HepG2 (cell line): ENCODE measurements around the gene WASHC3. TPM values are rescaled to one million over a fixed set of nuclear protein-coding genes. Genes with fewer than 3 reads are reported as not detected.

Experiments
- ATAC-seq: fragments of 200-7000 bp; cut with Tn5 transposase; 3 replicates; pipeline ENCODE4 v1.9.1; 2020; ENCODE audit warnings: mild to moderate bottlenecking, moderate library complexity
- BruUV-seq: library from RNA; stranded (reverse); fragments of 400-500 nt; replicated peaks from 2 replicates; lab custom pipeline; 2021; lab: Mats Ljungman, UMichigan
- CTCF ChIA-PET: fragments of 300-600 bp; formaldehyde crosslinking; extraction: SDS; loops from one replicate; lab custom pipeline; 2021; ENCODE audit warnings: low total read pairs, inconsistent platforms, low intra/inter-chr PET ratio; lab: Yijun Ruan, JAX
- POLR2A ChIA-PET: fragments of 350-600 bp; sonication (Branson Sonifier 250); formaldehyde crosslinking; loops from one replicate; lab custom pipeline; 2020; ENCODE audit warnings: antibody characterized with exemption, inconsistent platforms; lab: Yijun Ruan, JAX
- DNase-seq: peaks from one replicate; pipeline ENCODE4 v3.0.0-alpha.2; 2015; ENCODE audit warnings: low spot score
- FAIRE-seq: peaks from 3 replicates; lab custom pipeline; 2011; peaks lifted over from hg19 to GRCh38; lab: Jason Lieb, UNC
- H2AFZ ChIP-seq: one replicate; pipeline ENCODE4 v1.6.1; 2011; ENCODE audit warnings: low read length, inconsistent platforms
- H3K27ac ChIP-seq: fragments of 300-600 bp; 3 replicates; pipeline ENCODE4 v1.8.0; 2011; ENCODE audit warnings: mixed run types, mild to moderate bottlenecking, mixed read lengths, low read length, inconsistent platforms; ENCODE audit not compliant: insufficient read depth; ENCODE audit errors: extremely low read length
- H3K27me3 ChIP-seq, 2 experiments: fragments of 200-600 bp in 1 of 2; 2 replicates in 1 of 2; 3 replicates in 1 of 2; pipeline versions ENCODE4 v1.6.0 to v1.8.0; 2011; ENCODE audit warnings: low read length in 2 of 2, mild to moderate bottlenecking in 2 of 2, moderate library complexity in 2 of 2, inconsistent platforms in 1 of 2; ENCODE audit not compliant: insufficient read depth in 2 of 2, control insufficient read depth in 1 of 2
- H3K36me3 ChIP-seq, 2 experiments: fragments of 200-600 bp in 1 of 2; replicated peaks in 1 of 2; 2 replicates in 1 of 2; 3 replicates in 1 of 2; pipeline versions ENCODE4 v1.5.1 to v1.8.0; 2011; ENCODE audit warnings: low read length in 2 of 2, inconsistent platforms in 1 of 2; ENCODE audit not compliant: insufficient read depth in 2 of 2, control insufficient read depth in 1 of 2
- H3K4me1 ChIP-seq: 2 replicates; pipeline ENCODE4 v1.5.1; 2012; ENCODE audit warnings: low read length, inconsistent platforms; ENCODE audit not compliant: insufficient read depth
- H3K4me2 ChIP-seq: 2 replicates; pipeline ENCODE4 v1.6.0; 2011; ENCODE audit warnings: low read depth, low read length, inconsistent platforms
- H3K4me3 ChIP-seq, 3 experiments: fragments of 200-600 bp in 1 of 3; sonication (generic), shearing (Covaris generic) in 1 of 3; replicated peaks in 1 of 3; 2 replicates each; pipeline ENCODE4 v1.5.1; 2011 to 2016; ENCODE audit warnings: low read length in 3 of 3, inconsistent platforms in 2 of 3, low read depth in 2 of 3, mild to moderate bottlenecking in 2 of 3, control low read depth in 1 of 3, mixed read lengths in 1 of 3; ENCODE audit not compliant: insufficient read depth in 1 of 3
- H3K79me2 ChIP-seq: one replicate; pipeline ENCODE4 v1.6.1; 2011; ENCODE audit warnings: low read length, inconsistent platforms; ENCODE audit not compliant: insufficient read depth
- H3K9ac ChIP-seq: 2 replicates; pipeline ENCODE4 v1.6.0; 2011; ENCODE audit warnings: mild to moderate bottlenecking, low read depth, low read length, inconsistent platforms; ENCODE audit not compliant: insufficient read depth
- H3K9me3 ChIP-seq: 2 replicates; pipeline ENCODE4 v1.5.1; 2012; ENCODE audit warnings: mild to moderate bottlenecking, low read length
- H4K20me1 ChIP-seq: 2 replicates; pipeline ENCODE4 v1.6.0; 2011; ENCODE audit warnings: inconsistent platforms, mild to moderate bottlenecking, low read length, moderate library complexity; ENCODE audit not compliant: insufficient read depth
- FOXO1 ChIP-seq: sonication (generic); formaldehyde crosslinking; IDR thresholded peaks from 2 replicates; pipeline ENCODE4 v1.4.0; 2020; ENCODE audit warnings: missing genetic modification reagents
- FOXP1 ChIP-seq, 2 experiments: fragments of 450-650 bp in 1 of 2; IDR thresholded peaks; 2 replicates each; pipeline ENCODE4 v1.6.1; 2017 to 2018; ENCODE audit warnings: antibody characterized with exemption in 1 of 2
- MATR3 ChIP-seq: sonication (generic); formaldehyde crosslinking; IDR thresholded peaks from 2 replicates; pipeline ENCODE4 v1.4.0; 2020; ENCODE audit warnings: missing genetic modification reagents
- SMAD1 ChIP-seq: sonication (generic); formaldehyde crosslinking; IDR thresholded peaks from 2 replicates; pipeline ENCODE4 v1.4.0; 2020; ENCODE audit warnings: missing genetic modification reagents, low read depth, mild to moderate bottlenecking, borderline replicate concordance
- TCF7L2 ChIP-seq: IDR thresholded peaks from 2 replicates; pipeline ENCODE4 v1.6.1; 2011; ENCODE audit warnings: mild to moderate bottlenecking, low read depth, low read length, moderate library complexity
- ZNF547 ChIP-seq: sonication (generic); formaldehyde crosslinking; IDR thresholded peaks from 2 replicates; pipeline ENCODE4 v1.5.1; 2020; ENCODE audit warnings: mild to moderate bottlenecking, missing genetic modification reagents
- ZNF709 ChIP-seq: sonication (generic); formaldehyde crosslinking; IDR thresholded peaks from 2 replicates; pipeline ENCODE4 v1.5.0; 2020; ENCODE audit warnings: mild to moderate bottlenecking, missing genetic modification reagents
- ZNF782 ChIP-seq: sonication (generic); formaldehyde crosslinking; IDR thresholded peaks from 2 replicates; pipeline ENCODE4 v1.4.0; 2020; ENCODE audit warnings: missing genetic modification reagents, mild to moderate bottlenecking, borderline replicate concordance
- WGBS: methylation state at CpG from one replicate; pipeline ENCODE4 v1.1.6; 2017; ENCODE audit warnings: low lambda C conversion rate; 5-methylcytosine and 5-hydroxymethylcytosine counted together
- in situ Hi-C: cut with HindIII; loops from 2 replicates; pipeline ENCODE4 v1.10.0; 2017; ENCODE audit warnings: low pct_unique_long_range_greater_than_20kb; ENCODE audit not compliant: extremely low pct_ligation_motif_present
- intact Hi-C: fragments of 100-400 bp; cut with micrococcal nuclease; formaldehyde crosslinking; loops from one replicate; pipeline ENCODE4 v1.10.0; 2022; ENCODE audit not compliant: unreplicated experiment
- polyA plus RNA-seq, 8 experiments: library from polyadenylated mRNA; depleted of rRNA in 3 of 8; stranded (reverse) in 7 of 8; unstranded in 1 of 8; fragments of >200 nt; fragmentation: Illumina TruSeq in 4 of 8; extraction: Trizol in 4 of 8; gene quantifications; 2 replicates each; pipeline versions ENCODE4 v1.2.1 to v1.2.3, GENCODE V29; 2011 to 2016; ENCODE audit warnings: low read depth in 4 of 8, missing spikeins in 1 of 8, mixed read lengths in 1 of 8; ENCODE audit not compliant: insufficient read depth in 1 of 8
- total RNA-seq, 5 experiments: library from RNA; depleted of rRNA; stranded (reverse); fragments of >200 nt; fragmentation: Illumina TruSeq; extraction: Trizol; gene quantifications; 2 replicates each; pipeline ENCODE4 v1.2.3, GENCODE V29; 2016; ENCODE audit warnings: low read depth in 1 of 5
- TF ChIP-seq, protein P1 (sequence below): sonication (generic); formaldehyde crosslinking; IDR thresholded peaks from 2 replicates; pipeline ENCODE4 v1.4.0; 2020; ENCODE audit warnings: missing genetic modification reagents, borderline replicate concordance
- TF ChIP-seq, protein P2 (sequence below): sonication (generic); formaldehyde crosslinking; IDR thresholded peaks from 2 replicates; pipeline ENCODE4 v1.4.0; 2020; ENCODE audit warnings: mild to moderate bottlenecking, missing genetic modification reagents, borderline replicate concordance
- TF ChIP-seq, protein P3 (sequence below): sonication (generic); formaldehyde crosslinking; IDR thresholded peaks from 2 replicates; pipeline ENCODE4 v1.8.1; 2023; ENCODE audit warnings: mild to moderate bottlenecking, missing genetic modification reagents, borderline replicate concordance

Gene WASHC3
- total and polyA plus RNA-seq, 2 of the 13 experiments (the other 11 are each of a cell fraction or from before 2014, with no cell fraction given) = 32.7 to 47.3 TPM

DNA sequence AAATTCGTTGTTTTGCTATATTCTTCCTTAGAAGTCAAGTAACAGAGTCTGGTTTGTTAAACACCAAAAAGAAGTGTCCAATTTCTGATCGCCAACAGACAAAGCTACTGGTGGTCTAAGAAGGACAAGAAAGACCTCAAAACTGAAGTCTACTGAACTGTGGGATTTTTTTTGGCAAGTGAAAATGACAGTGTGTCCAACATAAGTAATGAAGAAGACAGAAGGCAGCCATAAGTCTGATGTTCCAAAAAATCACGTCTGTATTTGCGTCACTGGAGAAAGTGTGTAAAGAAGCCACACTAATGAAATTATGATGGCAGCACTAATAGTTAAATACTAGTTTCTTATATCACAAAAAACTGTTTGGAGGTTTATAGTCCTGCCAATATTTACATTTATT, 32.6 kb downstream of the WASHC3 start:
- no peak overlapping the region for H3K4me3 ChIP-seq
- no peak for FAIRE-seq
- H3K4me1 ChIP-seq = no peaks in the 10 kb centered on the region
- no peaks in the 10 kb centered on the region for H3K9me3 ChIP-seq
- no peak overlapping the region for H2AFZ ChIP-seq
- no peak overlapping the region for H3K27ac ChIP-seq
- H3K79me2 ChIP-seq = no peaks in the 10 kb centered on the region
- POLR2A ChIA-PET = no interaction called here
- no peak overlapping the region for H3K9ac ChIP-seq
- no peak overlapping the region for H3K4me2 ChIP-seq
- H3K27me3 ChIP-seq = no peaks in the 10 kb centered on the region
- in situ Hi-C loops (no loop called here), intact Hi-C loops (no loop called here)
- H3K36me3 ChIP-seq = no peaks in the 10 kb centered on the region; a peak in 1 of 5 replicates
- TF ChIP-seq TCF7L2 (no peak), FOXO1 (CRISPR knock-in tag) (no peak), ZNF782 (no peak)
- no peaks in the 10 kb centered on the region for H4K20me1 ChIP-seq
- CTCF ChIA-PET = no interaction called here
- no TSS peak for BruUV-seq
- no peak for DNase-seq
- ATAC-seq = no peak
- 92% methylated on average over 4 of the region's 4 CpGs for WGBS

DNA sequence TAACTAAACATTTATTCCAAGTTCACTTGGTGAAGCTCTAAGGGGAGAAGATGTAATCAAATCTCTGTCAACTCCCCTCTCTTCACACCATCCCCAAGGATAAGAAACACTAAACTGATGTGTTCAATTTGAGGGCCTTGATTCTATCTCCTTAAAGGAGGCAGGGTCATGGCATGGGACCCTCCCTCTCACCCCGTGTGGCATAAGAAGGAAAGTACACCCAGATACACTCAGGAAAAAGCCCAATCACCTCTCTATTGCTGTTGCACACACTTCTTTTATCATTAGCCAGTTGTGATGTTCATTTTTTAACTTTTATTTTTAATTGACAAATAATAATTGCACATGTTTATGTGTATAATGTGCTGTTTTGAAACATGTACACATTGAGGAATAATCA, 35.1 kb downstream of the WASHC3 start:
- H3K4me1 ChIP-seq = peaks cover 2% of the 10 kb centered on the region; the same call in 1 of the 2 replicates
- TF ChIP-seq ZNF547 (CRISPR knock-in tag) = no peak
- TF ChIP-seq, protein P1, sequence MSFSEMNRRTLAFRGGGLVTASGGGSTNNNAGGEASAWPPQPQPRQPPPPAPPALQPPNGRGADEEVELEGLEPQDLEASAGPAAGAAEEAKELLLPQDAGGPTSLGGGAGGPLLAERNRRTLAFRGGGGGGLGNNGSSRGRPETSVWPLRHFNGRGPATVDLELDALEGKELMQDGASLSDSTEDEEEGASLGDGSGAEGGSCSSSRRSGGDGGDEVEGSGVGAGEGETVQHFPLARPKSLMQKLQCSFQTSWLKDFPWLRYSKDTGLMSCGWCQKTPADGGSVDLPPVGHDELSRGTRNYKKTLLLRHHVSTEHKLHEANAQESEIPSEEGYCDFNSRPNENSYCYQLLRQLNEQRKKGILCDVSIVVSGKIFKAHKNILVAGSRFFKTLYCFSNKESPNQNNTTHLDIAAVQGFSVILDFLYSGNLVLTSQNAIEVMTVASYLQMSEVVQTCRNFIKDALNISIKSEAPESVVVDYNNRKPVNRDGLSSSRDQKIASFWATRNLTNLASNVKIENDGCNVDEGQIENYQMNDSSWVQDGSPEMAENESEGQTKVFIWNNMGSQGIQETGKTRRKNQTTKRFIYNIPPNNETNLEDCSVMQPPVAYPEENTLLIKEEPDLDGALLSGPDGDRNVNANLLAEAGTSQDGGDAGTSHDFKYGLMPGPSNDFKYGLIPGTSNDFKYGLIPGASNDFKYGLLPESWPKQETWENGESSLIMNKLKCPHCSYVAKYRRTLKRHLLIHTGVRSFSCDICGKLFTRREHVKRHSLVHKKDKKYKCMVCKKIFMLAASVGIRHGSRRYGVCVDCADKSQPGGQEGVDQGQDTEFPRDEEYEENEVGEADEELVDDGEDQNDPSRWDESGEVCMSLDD (CRISPR knock-in tag) = no peak
- no peak for TF ChIP-seq FOXP1 (IDR thresholded peaks at IDR 0.05)
- TF ChIP-seq FOXP1 (CRISPR knock-in tag; IDR thresholded peaks at IDR 0.05) = no peak
- no peak for TF ChIP-seq SMAD1 (CRISPR knock-in tag)
- TF ChIP-seq, protein P2, sequence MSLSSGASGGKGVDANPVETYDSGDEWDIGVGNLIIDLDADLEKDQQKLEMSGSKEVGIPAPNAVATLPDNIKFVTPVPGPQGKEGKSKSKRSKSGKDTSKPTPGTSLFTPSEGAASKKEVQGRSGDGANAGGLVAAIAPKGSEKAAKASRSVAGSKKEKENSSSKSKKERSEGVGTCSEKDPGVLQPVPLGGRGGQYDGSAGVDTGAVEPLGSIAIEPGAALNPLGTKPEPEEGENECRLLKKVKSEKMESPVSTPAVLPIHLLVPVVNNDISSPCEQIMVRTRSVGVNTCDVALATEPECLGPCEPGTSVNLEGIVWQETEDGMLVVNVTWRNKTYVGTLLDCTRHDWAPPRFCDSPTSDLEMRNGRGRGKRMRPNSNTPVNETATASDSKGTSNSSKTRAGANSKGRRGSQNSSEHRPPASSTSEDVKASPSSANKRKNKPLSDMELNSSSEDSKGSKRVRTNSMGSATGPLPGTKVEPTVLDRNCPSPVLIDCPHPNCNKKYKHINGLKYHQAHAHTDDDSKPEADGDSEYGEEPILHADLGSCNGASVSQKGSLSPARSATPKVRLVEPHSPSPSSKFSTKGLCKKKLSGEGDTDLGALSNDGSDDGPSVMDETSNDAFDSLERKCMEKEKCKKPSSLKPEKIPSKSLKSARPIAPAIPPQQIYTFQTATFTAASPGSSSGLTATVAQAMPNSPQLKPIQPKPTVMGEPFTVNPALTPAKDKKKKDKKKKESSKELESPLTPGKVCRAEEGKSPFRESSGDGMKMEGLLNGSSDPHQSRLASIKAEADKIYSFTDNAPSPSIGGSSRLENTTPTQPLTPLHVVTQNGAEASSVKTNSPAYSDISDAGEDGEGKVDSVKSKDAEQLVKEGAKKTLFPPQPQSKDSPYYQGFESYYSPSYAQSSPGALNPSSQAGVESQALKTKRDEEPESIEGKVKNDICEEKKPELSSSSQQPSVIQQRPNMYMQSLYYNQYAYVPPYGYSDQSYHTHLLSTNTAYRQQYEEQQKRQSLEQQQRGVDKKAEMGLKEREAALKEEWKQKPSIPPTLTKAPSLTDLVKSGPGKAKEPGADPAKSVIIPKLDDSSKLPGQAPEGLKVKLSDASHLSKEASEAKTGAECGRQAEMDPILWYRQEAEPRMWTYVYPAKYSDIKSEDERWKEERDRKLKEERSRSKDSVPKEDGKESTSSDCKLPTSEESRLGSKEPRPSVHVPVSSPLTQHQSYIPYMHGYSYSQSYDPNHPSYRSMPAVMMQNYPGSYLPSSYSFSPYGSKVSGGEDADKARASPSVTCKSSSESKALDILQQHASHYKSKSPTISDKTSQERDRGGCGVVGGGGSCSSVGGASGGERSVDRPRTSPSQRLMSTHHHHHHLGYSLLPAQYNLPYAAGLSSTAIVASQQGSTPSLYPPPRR (CRISPR knock-in tag) = no peak
- no peak for TF ChIP-seq MATR3 (CRISPR knock-in tag)
- TF ChIP-seq, protein P3, sequence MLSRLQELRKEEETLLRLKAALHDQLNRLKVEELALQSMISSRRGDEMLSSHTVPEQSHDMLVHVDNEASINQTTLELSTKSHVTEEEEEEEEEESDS (CRISPR knock-in tag) = no peak
- TF ChIP-seq ZNF709 (CRISPR knock-in tag) = no peak

More for the DNA sequence above, 35.1 kb downstream of the WASHC3 start:
- FAIRE-seq (no peak), DNase-seq (no peak), ATAC-seq (0 out of 3 replicates have a peak, but pooled peaks have one; percentile 32)
- no peak overlapping the region for H3K4me2 ChIP-seq
- no TSS peak for BruUV-seq
- ChIA-PET CTCF (no interaction called here), POLR2A (no interaction called here)
- H3K9ac ChIP-seq = no peak overlapping the region
- H3K27ac ChIP-seq = no peak overlapping the region
- in situ Hi-C loops = no loop called here
- H4K20me1 ChIP-seq = no peaks in the 10 kb centered on the region
- H3K4me3 ChIP-seq = no peak overlapping the region
- H3K79me2 ChIP-seq = no peaks in the 10 kb centered on the region
- H3K27me3 ChIP-seq = no peaks in the 10 kb centered on the region
- 59% methylated on average over 1 of the region's 1 CpG for WGBS
- no peaks in the 10 kb centered on the region for H3K9me3 ChIP-seq
- no peaks in the 10 kb centered on the region; a peak in 1 of 5 replicates for H3K36me3 ChIP-seq
- H2AFZ ChIP-seq = no peak overlapping the region
- intact Hi-C loops = no loop called here
